Osteocyte (in vitro differentiated cells): ENCODE results near the gene C21orf58. TPM values are rescaled to one million over a fixed set of nuclear protein-coding genes. Genes with fewer than 3 reads are reported as not detected.
A peak's percentile ranks its signal among the peaks of the same experiment; 100 is the strongest.

Experiments used
- DNase-seq: peaks from one replicate; pipeline ENCODE4 v3.0.0; 2021; ENCODE audit warnings: mixed read lengths; ENCODE audit not compliant: unreplicated experiment; ENCODE audit errors: extremely low spot score
- H3K27ac Mint-ChIP-seq: one replicate; pipeline ENCODE4 v1.8.0; 2021; ENCODE audit warnings: mild to moderate bottlenecking, mixed read lengths; ENCODE audit not compliant: unreplicated experiment
- H3K27me3 Mint-ChIP-seq: one replicate; pipeline ENCODE4 v1.8.0; 2021; ENCODE audit warnings: mixed read lengths; ENCODE audit not compliant: unreplicated experiment
- H3K36me3 Mint-ChIP-seq: one replicate; pipeline ENCODE4 v1.8.0; 2021; ENCODE audit warnings: mixed read lengths; ENCODE audit not compliant: unreplicated experiment
- H3K4me1 Mint-ChIP-seq: one replicate; pipeline ENCODE4 v1.8.0; 2021; ENCODE audit warnings: mixed read lengths; ENCODE audit not compliant: unreplicated experiment
- H3K4me3 Mint-ChIP-seq: one replicate; pipeline ENCODE4 v1.8.0; 2021; ENCODE audit warnings: mild to moderate bottlenecking, moderate library complexity, mixed read lengths; ENCODE audit not compliant: unreplicated experiment
- H3K9me3 Mint-ChIP-seq: one replicate; pipeline ENCODE4 v1.8.0; 2021; ENCODE audit warnings: mixed read lengths; ENCODE audit not compliant: unreplicated experiment
- CTCF ChIP-seq: fragments of 200-600 bp; sonication (generic); IDR thresholded peaks from 2 replicates; pipeline ENCODE4 v1.5.0; 2021; ENCODE audit warnings: antibody characterized with exemption, mild to moderate bottlenecking, moderate library complexity
- total RNA-seq: library from RNA; stranded (reverse); gene quantifications from 2 replicates; pipeline ENCODE4 v1.2.1, GENCODE V29; 2021

C21orf58 gene
- total RNA-seq, 1 donor from 2014 or later = 9.1 TPM

GRCh38 chr21:46285761-46286647 lies 37.7 kb downstream of the C21orf58 start, which contains the start of gene YBEY:
Gene YBEY, plus strand, starts transcription at chr21:46286342. Its CDS starts 572 bp downstream, at chr21:46286914.
- Mint-ChIP-seq H3K9me3 (no peaks in the 10 kb centered on the region), H3K4me3 (peak within 1 kb of the TSS; percentile 95), H3K27ac (peak within 1 kb of the TSS; percentile 98), H3K27me3 (no peaks in the 10 kb centered on the region), H3K4me1 (peaks cover 44% of the 10 kb centered on the region), H3K36me3 (peaks cover 9% of the 10 kb centered on the region)
- peak; percentile 97 for DNase-seq
- peak; percentile 57 for TF ChIP-seq CTCF

- H3K9me3 Mint-ChIP-seq = no peaks in the 10 kb centered on the region
- TF ChIP-seq CTCF = no peak
- peak within 1 kb of the TSS; percentile 95 for H3K4me3 Mint-ChIP-seq
- peaks cover 9% of the 10 kb centered on the region for H3K36me3 Mint-ChIP-seq
- peak within 1 kb of the TSS; percentile 98 for H3K27ac Mint-ChIP-seq
- DNase-seq = no peak
- no peaks in the 10 kb centered on the region for H3K27me3 Mint-ChIP-seq
- H3K4me1 Mint-ChIP-seq = peaks cover 44% of the 10 kb centered on the region
These were observed 38.4 kb downstream of the C21orf58 start, which contains the start of gene MCM3AP for GRCh38 chr21:46285206-46285661. Gene MCM3AP, minus strand, starts transcription at chr21:46285611. Its CDS starts 325 bp downstream, at chr21:46285286.

- DNase-seq = no peak
- Mint-ChIP-seq H3K36me3 (peaks cover 14% of the 10 kb centered on the region), H3K27ac (no peak overlapping the region), H3K4me3 (peak overlapping the region; percentile 88), H3K4me1 (peaks cover 44% of the 10 kb centered on the region), H3K27me3 (no peaks in the 10 kb centered on the region), H3K9me3 (no peaks in the 10 kb centered on the region)
- no peak for TF ChIP-seq CTCF
These were observed 38.9 kb downstream of the C21orf58 start for GRCh38 chr21:46284733-46285132.

- Mint-ChIP-seq H3K4me1 (peaks cover 44% of the 10 kb centered on the region), H3K27me3 (no peaks in the 10 kb centered on the region), H3K4me3 (peak overlapping the region; percentile 50), H3K9me3 (no peaks in the 10 kb centered on the region), H3K27ac (peak overlapping the region; percentile 73), H3K36me3 (peaks cover 18% of the 10 kb centered on the region)
- DNase-seq = no peak
- no peak for TF ChIP-seq CTCF
These were observed 39.5 kb downstream of the C21orf58 start for GRCh38 chr21:46284077-46284644.

GRCh38 chr21:46274797-46275390 lies 48.8 kb downstream of the C21orf58 start:
- no peak for TF ChIP-seq CTCF
- DNase-seq = no peak
- Mint-ChIP-seq H3K4me1 (no peaks in the 10 kb centered on the region), H3K4me3 (no peak overlapping the region), H3K27me3 (no peaks in the 10 kb centered on the region), H3K27ac (no peak overlapping the region), H3K36me3 (peaks cover 50% of the 10 kb centered on the region), H3K9me3 (no peaks in the 10 kb centered on the region)
